GM19193 (cell line): ENCODE results near the gene MROH2A.

Experiments
- POLR2A ChIP-seq: IDR thresholded peaks from 4 replicates; pipeline ENCODE4 v1.6.1; 2011; ENCODE audit not compliant: insufficient read depth, insufficient read length; ENCODE audit errors: extremely low read depth

MROH2A gene

DNA sequence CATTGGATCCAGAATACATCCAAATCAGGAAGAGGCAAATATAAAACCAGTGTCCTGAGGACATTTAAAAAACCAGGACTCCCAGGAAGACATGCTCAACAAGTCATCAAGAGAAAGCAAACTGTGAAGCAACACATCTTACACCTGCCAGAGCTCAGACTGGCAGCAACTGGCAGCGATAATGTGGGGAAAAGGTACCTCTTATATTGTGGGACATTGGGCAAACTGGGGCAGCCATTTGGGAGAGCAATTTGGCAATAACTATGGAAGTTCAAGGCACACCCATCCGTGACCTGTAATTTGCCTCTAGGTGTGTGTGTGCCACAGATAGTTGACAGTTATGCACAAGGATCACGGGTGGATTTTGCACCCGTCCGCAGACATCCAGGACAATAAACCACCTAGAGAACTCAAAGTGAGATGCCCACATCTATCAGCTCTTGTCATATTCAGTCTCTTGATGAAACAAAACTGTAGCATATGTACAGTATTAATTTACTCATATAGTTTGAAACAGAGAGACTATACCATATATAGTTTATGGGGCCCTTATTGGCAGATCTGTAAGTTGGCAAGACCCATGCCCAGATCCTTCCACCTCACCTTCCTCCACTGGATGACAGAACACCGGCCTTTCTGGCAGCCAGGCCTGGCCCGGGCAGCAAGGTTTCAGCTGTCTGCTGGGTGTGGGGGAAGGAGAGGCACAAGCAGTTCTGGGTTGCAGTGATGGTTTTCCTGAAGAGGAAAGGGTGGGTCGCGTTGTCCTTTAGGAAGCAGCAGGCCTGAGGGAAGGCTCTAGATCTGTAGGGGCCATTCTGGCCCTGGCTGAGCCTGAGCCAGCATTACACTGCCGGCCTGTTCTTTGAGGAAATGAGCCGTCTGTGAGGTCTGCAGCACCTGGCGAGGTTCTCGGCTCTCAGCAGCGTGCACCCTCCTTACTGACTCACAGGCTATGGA lies 57.4 kb downstream of the MROH2A start:
- TF ChIP-seq POLR2A, result no peak

DNA sequence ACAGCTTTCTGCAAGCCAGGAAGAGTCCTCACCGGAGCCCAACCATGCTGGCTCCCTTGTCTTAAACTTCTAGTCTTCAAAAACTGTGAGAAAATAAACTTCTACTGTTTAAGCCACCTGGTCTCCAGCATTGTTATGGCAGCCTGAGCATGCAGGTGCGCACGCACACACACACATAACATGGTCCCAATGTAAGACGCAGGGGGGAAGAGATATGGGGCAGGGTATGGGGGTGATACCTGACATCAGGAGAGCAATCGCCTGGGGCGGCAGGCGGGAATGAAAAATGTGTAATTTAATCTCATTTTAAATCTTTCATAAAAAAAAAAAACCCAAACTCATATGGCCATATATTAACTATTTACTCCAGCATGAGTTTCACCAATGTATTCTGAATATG lies 58.2 kb downstream of the MROH2A start:
- TF ChIP-seq POLR2A, result no peak

DNA sequence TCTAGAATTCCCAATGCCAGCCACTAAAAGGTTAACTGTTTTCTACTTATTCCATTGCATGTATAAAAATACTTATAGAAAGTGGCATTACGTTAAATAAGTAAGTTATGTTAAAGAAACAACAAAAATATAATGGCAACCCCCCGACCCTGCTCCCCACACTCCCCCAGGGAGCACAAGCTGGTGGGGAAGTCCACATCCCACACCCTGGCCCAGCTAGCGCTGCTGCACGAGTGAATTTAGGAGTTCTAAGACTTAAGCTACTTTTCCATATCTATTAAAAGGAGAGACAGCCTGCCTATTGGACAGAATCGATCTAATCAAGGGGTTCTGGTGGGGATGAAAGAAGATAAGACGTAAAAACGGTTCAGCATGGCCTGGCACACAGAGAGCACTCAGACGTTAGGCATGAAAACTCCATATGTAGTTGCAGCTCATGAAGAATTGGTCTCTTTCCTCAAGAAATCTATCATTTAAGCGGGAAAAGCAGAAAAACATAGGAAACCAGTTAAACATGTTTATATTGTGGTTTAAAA lies 59.6 kb downstream of the MROH2A start:
- no peak for TF ChIP-seq POLR2A

- TF ChIP-seq POLR2A, result no peak
These were observed 60.1 kb downstream of the MROH2A start for GRCh38 chr2:233838251-233838650.

DNA sequence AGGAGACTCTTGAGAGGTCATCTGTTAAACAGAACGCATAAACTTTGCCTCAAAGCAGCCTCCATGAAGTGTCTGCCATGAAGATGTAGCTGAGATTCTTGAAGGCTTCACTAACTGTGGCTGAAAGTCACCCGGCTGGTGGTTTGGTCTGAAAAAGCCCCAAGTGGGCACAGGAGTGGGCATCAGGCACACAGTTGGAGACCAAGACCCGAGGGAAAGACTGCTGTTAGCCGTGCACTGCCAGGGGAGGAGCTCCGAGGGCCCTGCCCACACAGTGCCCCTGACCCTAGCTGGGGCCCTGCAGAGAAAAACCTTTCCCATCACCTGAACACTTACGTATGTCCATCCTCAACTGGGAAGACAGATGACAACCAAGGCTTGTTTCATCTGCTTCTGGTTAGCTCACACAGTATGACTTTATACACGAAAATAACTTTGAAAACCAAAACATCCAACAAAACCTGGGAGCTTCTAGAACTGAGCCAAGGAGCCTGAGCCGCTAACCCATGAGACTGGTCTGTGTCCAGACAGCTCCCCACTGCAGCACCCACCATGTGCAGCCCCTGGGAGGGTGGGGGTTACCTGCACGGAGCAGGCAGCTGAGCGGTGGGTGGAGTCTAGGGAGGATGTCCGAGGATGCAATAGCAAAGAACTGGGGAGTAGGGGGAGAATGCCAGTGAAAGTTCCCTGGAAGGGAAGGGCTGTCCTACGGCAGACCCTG lies 60.8 kb downstream of the MROH2A start:
- no peak for TF ChIP-seq POLR2A

DNA sequence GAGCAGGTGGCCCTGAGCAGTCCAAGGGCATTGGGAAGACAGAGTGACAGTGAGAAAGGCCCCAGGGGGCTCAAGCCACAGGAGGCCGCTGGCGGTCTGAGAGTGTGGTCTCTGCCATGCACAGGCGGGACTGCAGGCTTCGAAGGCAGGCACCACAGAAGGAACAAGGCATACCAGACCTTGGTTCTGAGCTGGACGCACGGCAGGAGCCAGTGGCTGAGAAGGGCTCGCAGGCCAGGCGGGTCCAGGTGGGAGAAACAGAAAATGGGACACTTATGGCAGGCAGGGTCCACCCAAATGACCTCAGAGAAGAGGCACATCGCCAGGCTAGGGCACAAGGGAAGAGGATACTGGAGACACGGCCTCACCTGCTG lies 61.3 kb downstream of the MROH2A start:
- TF ChIP-seq POLR2A, result no peak

DNA sequence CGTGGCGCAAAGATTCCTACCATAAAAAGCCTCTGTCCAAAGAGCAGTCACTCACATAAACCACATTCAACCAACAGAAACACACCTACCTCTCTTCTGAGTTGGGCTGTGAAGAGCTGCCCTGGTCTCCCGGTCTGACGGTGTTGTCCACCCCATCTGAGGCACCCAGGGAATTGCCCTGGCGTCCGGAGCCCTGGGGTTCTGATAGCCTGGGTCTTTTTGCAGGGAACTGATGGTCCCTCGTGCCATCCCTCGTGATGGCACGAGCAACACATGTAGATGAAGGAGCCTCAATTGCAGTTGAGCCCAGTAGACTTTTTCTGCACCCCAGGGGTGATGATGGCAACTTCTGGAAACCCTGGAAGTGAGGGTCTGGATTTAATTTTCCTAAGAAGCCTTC lies 62.4 kb downstream of the MROH2A start:
- TF ChIP-seq POLR2A, result no peak

DNA sequence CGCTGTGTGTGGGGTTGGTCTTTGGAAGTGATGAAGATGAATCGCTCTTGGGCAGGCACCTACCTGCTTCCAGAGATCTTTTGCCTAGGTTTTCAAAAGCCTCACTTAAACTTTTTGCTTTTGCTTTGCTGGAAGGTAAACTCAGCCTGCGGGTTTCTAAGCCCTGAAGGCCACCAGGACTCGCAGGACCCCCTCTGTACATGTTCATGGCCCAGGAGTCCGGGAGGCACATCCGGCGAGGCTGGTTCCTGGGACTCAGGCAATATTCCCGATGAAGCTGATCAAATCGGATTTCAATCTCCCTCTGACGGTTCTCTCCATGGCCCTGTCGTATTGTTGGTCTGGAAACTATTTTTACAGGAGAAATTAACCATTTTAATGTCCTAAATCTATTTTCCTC lies 63.1 kb downstream of the MROH2A start:
- TF ChIP-seq POLR2A, result no peak

DNA sequence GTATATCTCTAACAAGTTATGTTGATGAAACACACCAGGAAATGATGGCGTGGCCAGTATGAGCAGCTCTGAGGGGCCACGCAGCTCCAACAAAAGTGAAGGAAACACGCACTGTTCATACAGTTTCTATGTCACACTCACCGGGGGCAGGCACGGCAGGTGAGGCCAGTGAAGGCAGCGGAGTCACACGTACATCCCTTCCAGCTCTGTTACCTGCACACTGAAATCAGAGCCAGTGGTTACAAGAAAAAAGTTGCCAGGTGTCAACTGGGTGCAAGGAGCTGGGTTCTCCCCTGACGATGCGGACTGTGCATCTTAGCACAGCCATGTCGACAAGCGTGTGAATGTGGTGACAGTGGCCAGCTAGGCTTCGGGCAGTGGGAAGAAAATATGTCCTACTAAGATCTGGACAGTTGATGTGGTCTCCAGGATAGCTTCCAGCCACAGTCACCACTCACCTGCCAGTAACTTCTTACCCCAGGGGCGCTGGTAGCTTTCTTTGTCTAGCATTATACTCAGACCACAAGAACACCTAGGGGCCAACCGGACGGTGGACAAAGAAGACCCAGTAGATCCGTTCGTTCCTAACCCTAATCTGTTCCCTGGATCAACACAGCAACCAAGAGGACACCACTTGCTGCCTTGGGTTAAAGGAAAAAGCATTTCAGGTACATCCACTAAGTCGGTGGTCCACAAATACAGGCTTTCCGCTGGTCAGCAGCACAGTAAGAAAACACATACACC lies 66.1 kb downstream of the MROH2A start:
- TF ChIP-seq POLR2A, result no peak

- TF ChIP-seq POLR2A, result no peak
These were observed 66.7 kb downstream of the MROH2A start for GRCh38 chr2:233844836-233845235.

DNA sequence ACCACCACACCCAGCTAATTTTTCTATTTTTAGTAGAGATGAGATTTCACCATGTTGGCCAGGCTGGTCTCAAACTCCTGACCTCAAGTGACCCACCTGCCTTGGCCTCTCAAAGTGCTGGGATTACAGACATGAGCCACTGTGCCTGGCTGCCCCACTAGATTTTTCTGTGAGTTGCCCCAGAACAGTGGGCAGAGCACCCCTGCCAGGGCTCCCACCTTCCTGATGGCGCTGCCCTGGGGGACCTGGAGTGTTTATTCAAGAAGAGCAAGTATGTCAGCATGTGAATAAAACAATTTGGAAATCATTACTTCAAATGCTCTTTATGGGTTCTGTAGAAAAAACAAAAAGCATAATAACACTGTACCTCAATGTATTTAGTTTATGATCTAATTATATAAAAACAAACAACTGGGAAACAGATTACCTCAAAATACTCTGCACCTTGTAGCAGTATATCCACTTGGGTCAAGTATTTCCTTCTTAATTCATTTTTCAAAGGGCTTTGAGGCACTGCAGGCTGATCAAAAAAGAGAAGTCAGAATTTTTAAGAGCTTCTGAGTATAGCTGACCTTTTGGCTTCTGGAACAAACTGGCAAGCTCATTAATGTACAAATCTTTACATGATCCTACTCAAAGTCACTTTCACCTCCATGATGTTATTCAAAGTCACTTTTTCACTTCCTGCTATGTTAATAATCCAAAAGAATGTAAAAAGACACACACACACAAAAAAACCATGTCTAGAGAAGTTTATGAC lies 67.4 kb downstream of the MROH2A start:
- no peak for TF ChIP-seq POLR2A

DNA sequence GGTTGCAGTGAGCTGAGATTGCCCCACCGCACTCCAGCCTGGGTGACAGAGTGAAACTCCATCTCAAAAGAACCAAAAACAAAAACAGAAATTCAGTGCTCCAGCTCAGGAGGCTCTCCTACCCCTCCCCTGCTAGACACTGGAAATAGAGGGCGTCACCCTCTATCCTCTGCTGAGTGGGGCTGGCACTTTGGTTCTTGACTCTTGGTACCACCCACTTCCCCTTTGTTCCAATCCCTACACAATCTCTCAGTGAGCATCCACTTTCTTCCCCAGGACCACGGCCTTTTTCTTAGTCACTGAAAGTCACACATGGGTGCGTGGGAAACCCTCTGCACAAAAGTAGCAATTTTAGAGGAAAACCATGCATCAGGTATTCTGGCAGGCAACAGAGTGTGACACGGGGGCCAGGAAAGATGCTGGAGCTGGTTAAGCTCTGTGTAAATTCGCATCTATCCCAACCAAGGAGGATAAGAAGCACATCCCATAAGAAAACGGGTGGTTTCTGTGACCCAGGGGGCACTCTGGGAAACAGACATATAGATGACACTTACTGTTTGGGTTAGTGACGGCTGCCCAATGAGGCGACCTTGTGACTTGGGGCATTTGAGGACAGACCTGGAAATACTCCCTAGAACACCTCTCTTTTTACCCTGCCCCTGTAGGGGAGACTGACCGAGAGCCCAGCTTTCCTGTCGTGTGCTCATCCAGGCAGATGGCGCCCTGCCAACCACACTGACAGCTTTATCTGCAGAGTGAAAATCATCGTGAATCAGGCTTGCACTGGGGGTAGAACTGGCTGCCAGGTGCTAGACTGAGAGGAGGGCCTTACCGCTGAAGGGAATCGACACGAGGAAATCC lies 68.5 kb downstream of the MROH2A start:
- TF ChIP-seq POLR2A, result no peak

- TF ChIP-seq POLR2A, result no peak
These were observed 69.2 kb downstream of the MROH2A start for GRCh38 chr2:233847248-233847898.
